ENCODE measurements around the gene TRIO.
A peak's percentile ranks its signal among the peaks of the same experiment; 100 is the strongest.

TRIO gene

DNA sequence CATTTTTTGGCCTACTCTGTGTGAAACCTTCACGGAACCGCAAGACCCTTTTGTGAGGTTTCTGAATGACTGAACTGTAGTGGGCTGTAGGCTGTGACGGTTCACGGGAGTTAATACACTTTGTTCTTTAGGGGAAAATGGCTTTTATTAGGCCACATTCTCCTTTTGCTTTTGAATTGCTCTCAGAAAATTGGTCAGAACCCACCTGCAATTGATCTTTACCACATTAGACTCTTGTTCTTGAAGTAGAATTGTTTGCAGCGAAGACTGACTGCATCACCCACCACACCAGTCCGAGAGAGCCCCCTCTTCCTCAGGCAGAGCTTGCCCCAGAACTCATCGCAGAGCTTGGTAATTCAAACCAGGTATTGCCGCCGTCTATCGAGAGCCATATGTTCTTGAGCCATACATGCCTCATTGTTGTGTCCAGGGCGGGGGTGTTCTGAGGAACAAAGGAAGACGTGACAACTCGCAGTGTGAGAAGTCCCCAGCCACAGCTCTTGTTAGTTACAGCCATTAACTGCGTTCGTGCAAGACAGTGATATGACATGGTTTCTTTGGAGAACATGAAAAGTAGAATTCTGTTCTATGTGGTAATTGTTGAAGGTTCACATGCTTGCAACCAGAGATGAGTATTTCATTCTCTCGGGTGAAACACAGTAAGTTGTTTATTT lies 272.0 kb downstream of the TRIO start:
- Mint-ChIP-seq H3K36me3 (ENCODE audit: low read depth) (peaks cover 3% of the 10 kb centered on the region), H3K27ac (peak overlapping the region; percentile 97), H3K9me3 (no peaks in the 10 kb centered on the region), H3K4me3 (peak overlapping the region; percentile 73), H3K4me1 (ENCODE audit: low read depth) (peaks cover 51% of the 10 kb centered on the region), H3K27me3 (ENCODE audit: low read depth) (no peaks in the 10 kb centered on the region)
- DNase-seq (ENCODE audit: low spot score), result peak; percentile 35

DNA sequence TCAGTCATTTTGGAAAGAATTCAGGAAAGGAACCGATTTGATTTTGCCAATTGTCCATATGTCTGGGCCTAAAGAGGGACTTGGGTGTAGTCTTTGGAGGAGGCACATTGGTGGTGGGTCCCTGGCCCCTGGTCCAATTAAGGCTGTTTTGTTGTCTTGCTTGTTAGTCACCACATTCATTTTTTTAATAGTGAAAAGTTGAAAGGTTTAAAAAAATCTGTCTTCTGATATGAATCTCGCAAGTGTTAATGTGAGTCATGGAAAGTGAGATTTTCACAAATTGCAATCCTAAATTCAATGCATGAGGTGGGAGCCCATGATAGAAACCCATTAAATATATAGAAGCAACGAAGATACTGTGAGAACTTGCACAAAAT lies 272.5 kb downstream of the TRIO start:
- Mint-ChIP-seq H3K4me1 (ENCODE audit: low read depth) (peaks cover 51% of the 10 kb centered on the region), H3K27ac (peak overlapping the region; percentile 97), H3K36me3 (ENCODE audit: low read depth) (peaks cover 3% of the 10 kb centered on the region), H3K27me3 (ENCODE audit: low read depth) (no peaks in the 10 kb centered on the region), H3K4me3 (peak overlapping the region; percentile 73), H3K9me3 (no peaks in the 10 kb centered on the region)
- peak; percentile 30 for DNase-seq (ENCODE audit: low spot score)

DNA sequence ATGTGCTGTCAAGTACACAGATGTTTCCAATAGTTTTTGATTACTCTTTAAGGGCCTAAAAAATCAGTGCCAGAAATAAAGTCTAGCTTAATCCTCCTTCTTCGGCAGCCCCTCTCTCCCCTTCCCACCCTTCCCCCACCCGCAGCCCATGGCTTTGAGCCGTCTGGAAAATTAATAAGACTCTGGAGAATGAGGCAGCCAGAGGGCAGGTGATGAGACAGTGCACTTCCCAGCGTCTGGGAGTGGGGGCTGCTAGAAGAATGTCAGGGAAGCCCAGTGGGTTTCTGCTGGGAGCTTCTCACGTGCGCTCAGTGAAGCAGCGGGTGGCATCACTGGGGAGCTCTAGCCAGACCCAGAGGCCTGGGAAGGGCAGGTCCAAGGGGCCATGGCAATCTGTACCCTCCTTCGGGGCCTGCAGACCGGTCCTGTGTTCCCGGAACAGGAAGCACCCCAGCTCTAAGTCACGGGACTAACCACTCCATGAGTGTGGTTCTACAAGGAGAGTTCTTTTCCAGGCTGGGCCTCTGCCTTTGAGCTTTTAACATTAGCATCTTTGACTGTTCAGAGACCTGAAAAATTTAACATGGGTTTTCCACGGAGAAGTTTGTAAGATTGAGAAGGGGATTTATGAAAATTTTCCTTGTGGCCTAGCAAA lies 273.6 kb downstream of the TRIO start:
- DNase-seq (ENCODE audit: low spot score), result no peak
- Mint-ChIP-seq H3K4me3 (peak overlapping the region; percentile 6), H3K27me3 (ENCODE audit: low read depth) (no peaks in the 10 kb centered on the region), H3K9me3 (no peaks in the 10 kb centered on the region), H3K4me1 (ENCODE audit: low read depth) (peaks cover 49% of the 10 kb centered on the region), H3K27ac (peak overlapping the region; percentile 61), H3K36me3 (ENCODE audit: low read depth) (peaks cover 3% of the 10 kb centered on the region)

- Mint-ChIP-seq H3K27me3 (ENCODE audit: low read depth) (no peaks in the 10 kb centered on the region), H3K36me3 (ENCODE audit: low read depth) (peaks cover 3% of the 10 kb centered on the region), H3K4me1 (ENCODE audit: low read depth) (peaks cover 47% of the 10 kb centered on the region), H3K9me3 (no peaks in the 10 kb centered on the region), H3K4me3 (peak overlapping the region; percentile 6), H3K27ac (peak overlapping the region; percentile 61)
- no peak for DNase-seq (ENCODE audit: low spot score)
These were observed 274.2 kb downstream of the TRIO start for GRCh38 chr5:14417276-14417730.

DNA sequence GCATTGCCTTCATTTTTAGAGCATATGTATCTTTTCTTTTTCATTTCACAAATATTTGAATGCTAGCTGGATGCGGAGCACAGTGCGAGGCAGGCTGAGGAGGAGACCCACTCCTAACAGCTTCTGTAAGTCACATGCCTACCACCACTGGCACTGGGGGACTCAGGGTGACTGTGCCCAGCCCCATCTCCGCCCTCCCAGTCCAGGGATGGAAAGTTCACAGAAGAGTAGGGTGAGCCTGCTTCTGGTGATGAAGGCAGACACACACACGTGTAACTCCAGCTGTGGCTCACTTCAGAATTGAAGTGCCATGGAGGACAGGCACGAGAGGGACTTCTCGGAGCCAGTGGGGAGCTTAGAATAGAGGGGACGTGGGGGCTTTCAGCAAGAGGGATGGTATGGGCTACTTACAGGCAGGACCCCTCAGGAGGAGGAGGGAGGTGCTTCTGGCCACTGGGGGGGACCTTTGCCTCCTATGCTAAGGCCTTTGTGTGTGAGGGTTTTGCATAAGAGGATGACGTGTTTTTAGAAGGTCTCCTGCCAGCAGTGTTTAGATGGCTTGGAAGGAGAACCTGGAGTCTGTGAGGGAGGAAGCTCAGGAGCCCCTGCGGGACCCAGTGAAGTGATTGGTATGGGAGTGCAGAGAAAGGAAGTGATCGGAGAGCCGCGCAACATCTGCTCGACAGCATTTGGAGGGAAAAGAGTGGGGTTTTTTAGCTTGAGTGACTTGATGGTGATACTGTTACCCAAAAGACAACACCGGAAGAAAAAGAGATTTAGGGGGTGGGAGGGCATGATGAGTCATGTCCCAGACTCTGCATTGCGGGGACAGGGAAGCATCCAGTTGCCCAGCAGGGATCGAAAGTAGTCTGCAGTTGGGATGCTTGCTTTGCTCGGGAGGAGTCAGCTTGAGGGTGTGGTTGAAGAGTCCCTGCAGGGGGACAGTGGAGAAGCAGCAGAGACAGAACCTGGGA lies 274.9 kb downstream of the TRIO start:
- no peak overlapping the region for H3K4me3 Mint-ChIP-seq
- no peak for DNase-seq (ENCODE audit: low spot score)
- no peaks in the 10 kb centered on the region for H3K9me3 Mint-ChIP-seq
- H3K27me3 Mint-ChIP-seq (ENCODE audit: low read depth), result no peaks in the 10 kb centered on the region
- peaks cover 41% of the 10 kb centered on the region for H3K4me1 Mint-ChIP-seq (ENCODE audit: low read depth)
- peaks cover 3% of the 10 kb centered on the region for H3K36me3 Mint-ChIP-seq (ENCODE audit: low read depth)
- H3K27ac Mint-ChIP-seq, result peak overlapping the region; percentile 1

- peaks cover 37% of the 10 kb centered on the region for H3K4me1 Mint-ChIP-seq (ENCODE audit: low read depth)
- H3K4me3 Mint-ChIP-seq, result no peak overlapping the region
- peaks cover 3% of the 10 kb centered on the region for H3K36me3 Mint-ChIP-seq (ENCODE audit: low read depth)
- H3K27ac Mint-ChIP-seq, result no peak overlapping the region
- DNase-seq (ENCODE audit: low spot score), result no peak
- no peaks in the 10 kb centered on the region for H3K9me3 Mint-ChIP-seq
- H3K27me3 Mint-ChIP-seq (ENCODE audit: low read depth), result no peaks in the 10 kb centered on the region
These were observed 276.5 kb downstream of the TRIO start for GRCh38 chr5:14419686-14420085.

- Mint-ChIP-seq H3K27ac (no peak overlapping the region), H3K4me1 (ENCODE audit: low read depth) (peaks cover 36% of the 10 kb centered on the region), H3K36me3 (ENCODE audit: low read depth) (peaks cover 3% of the 10 kb centered on the region), H3K9me3 (no peaks in the 10 kb centered on the region), H3K4me3 (no peak overlapping the region), H3K27me3 (ENCODE audit: low read depth) (no peaks in the 10 kb centered on the region)
- no peak for DNase-seq (ENCODE audit: low spot score)
These were observed 277.1 kb downstream of the TRIO start for GRCh38 chr5:14420101-14420811.

GRCh38 chr5:14421851-14422250 lies 278.7 kb downstream of the TRIO start:
- no peak overlapping the region for H3K27ac Mint-ChIP-seq
- peaks cover 27% of the 10 kb centered on the region for H3K4me1 Mint-ChIP-seq (ENCODE audit: low read depth)
- DNase-seq (ENCODE audit: low spot score), result no peak
- H3K27me3 Mint-ChIP-seq (ENCODE audit: low read depth), result no peaks in the 10 kb centered on the region
- H3K9me3 Mint-ChIP-seq, result no peaks in the 10 kb centered on the region
- H3K36me3 Mint-ChIP-seq (ENCODE audit: low read depth), result peaks cover 3% of the 10 kb centered on the region
- H3K4me3 Mint-ChIP-seq, result no peak overlapping the region

GRCh38 chr5:14424011-14424685 lies 281.0 kb downstream of the TRIO start:
- Mint-ChIP-seq H3K4me3 (peak overlapping the region; percentile 17), H3K27me3 (ENCODE audit: low read depth) (no peaks in the 10 kb centered on the region), H3K9me3 (no peaks in the 10 kb centered on the region), H3K36me3 (ENCODE audit: low read depth) (no peaks in the 10 kb centered on the region), H3K27ac (peak overlapping the region; percentile 70), H3K4me1 (ENCODE audit: low read depth) (peaks cover 17% of the 10 kb centered on the region)
- DNase-seq (ENCODE audit: low spot score), result peak; percentile 59

DNA sequence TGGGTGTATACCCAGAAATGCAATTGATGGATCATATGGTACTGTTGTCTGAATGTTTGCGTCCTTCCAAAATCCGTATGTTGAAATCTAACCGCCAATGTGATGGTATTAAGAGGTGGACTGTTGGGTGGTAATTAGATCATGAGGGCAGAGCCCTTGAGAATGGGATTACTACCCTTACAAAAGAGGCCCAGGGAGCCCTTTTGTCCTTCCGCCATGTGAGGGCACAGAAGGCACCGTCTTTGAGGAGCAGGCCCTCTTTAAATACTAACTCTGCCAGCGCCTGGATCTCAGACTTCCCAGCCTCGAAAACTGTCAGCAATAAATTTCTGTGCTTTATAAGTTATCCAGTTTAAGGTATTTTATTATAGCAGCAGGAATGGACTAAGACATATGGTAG lies 282.4 kb downstream of the TRIO start:
- no peaks in the 10 kb centered on the region for H3K9me3 Mint-ChIP-seq
- no peaks in the 10 kb centered on the region for H3K27me3 Mint-ChIP-seq (ENCODE audit: low read depth)
- peaks cover 17% of the 10 kb centered on the region for H3K4me1 Mint-ChIP-seq (ENCODE audit: low read depth)
- H3K36me3 Mint-ChIP-seq (ENCODE audit: low read depth), result no peaks in the 10 kb centered on the region
- DNase-seq (ENCODE audit: low spot score), result no peak
- no peak overlapping the region for H3K27ac Mint-ChIP-seq
- no peak overlapping the region for H3K4me3 Mint-ChIP-seq

DNA sequence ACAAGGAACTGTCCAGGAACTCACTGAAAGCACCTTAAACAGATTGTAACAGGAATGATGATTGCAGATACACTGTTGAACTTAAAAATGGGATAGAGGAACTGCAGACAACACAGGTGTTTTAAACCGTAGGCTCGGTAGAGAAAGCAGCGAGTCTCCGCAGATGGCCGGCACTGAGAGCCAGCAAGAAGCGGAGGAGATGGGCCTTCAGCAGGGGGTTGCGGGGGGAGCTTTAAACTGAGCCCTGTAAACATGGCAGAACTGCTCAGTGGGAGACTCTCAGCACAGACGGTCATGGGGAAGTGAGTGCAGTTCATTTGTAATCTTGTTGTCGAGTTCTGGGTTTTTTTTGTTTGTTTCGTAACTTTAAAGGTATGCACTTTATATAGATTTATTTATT lies 283.4 kb downstream of the TRIO start:
- Mint-ChIP-seq H3K27me3 (ENCODE audit: low read depth) (no peaks in the 10 kb centered on the region), H3K9me3 (no peaks in the 10 kb centered on the region), H3K27ac (no peak overlapping the region), H3K4me3 (no peak overlapping the region), H3K36me3 (ENCODE audit: low read depth) (no peaks in the 10 kb centered on the region), H3K4me1 (ENCODE audit: low read depth) (peaks cover 17% of the 10 kb centered on the region)
- no peak for DNase-seq (ENCODE audit: low spot score)

GRCh38 chr5:14428302-14429081 lies 285.4 kb downstream of the TRIO start:
- peaks cover 15% of the 10 kb centered on the region for H3K4me1 Mint-ChIP-seq (ENCODE audit: low read depth)
- no peak for DNase-seq (ENCODE audit: low spot score)
- no peak overlapping the region for H3K27ac Mint-ChIP-seq
- H3K27me3 Mint-ChIP-seq (ENCODE audit: low read depth), result no peaks in the 10 kb centered on the region
- no peak overlapping the region for H3K4me3 Mint-ChIP-seq
- H3K9me3 Mint-ChIP-seq, result no peaks in the 10 kb centered on the region
- no peaks in the 10 kb centered on the region for H3K36me3 Mint-ChIP-seq (ENCODE audit: low read depth)

Data from T-helper 2 cell treated with Interferon-gamma antibody and Interleukin-4, amounts not matched to agents 5 μg/mL and 100 μg/mL, for 36 hours (primary cell).